Loucy (cell line): ENCODE data around the gene NTPCR.
"Not testable (repeated sequence)": the region's sequence is repeated elsewhere in the genome, so short reads cannot be mapped to it uniquely, and the experiment has no call there.

Source experiments
- CTCF ChIP-seq: fragments of 200-600 bp; sonication (generic); conservative IDR thresholded peaks from 2 replicates; pipeline ENCODE4 v1.5.1; 2014; ENCODE audit warnings: mild to moderate bottlenecking, antibody characterized with exemption, low read length
- EZH2phosphoT487 ChIP-seq: fragments of 200-600 bp; IDR thresholded peaks from 2 replicates; pipeline ENCODE4 v1.6.1; 2018; ENCODE audit warnings: antibody characterized with exemption, mild to moderate bottlenecking, moderate library complexity, borderline replicate concordance

- not testable (repeated sequence) for TF ChIP-seq CTCF, EZH2phosphoT487
These were observed 23.2 kb upstream of the NTPCR start for GRCh38 chr1:232927166-232927565.
